HEK293T (cell line): ENCODE results near the gene ABCG8.

Experiments used
- CTCF ChIA-PET: fragments of 350-600 bp; formaldehyde crosslinking; extraction: SDS; loops from one replicate; lab custom pipeline; 2021; ENCODE audit warnings: antibody characterized with exemption, inconsistent platforms; lab: Yijun Ruan, JAX
- POLR2A ChIA-PET: fragments of 350-600 bp; formaldehyde crosslinking; extraction: SDS; loops from one replicate; lab custom pipeline; 2020; ENCODE audit warnings: antibody characterized with exemption, inconsistent platforms; lab: Yijun Ruan, JAX
- DNase-seq: peaks from one replicate; pipeline ENCODE4 v3.0.0; 2012; ENCODE audit warnings: mixed read lengths; ENCODE audit errors: extremely low spot score
- ARNT ChIP-seq: fragments of 450-650 bp; IDR thresholded peaks from 2 replicates; pipeline ENCODE4 v1.6.1; 2017; ENCODE audit warnings: mild to moderate bottlenecking
- BHLHE40 ChIP-seq: fragments of 450-650 bp; IDR thresholded peaks from 2 replicates; pipeline ENCODE4 v1.6.1; 2016; ENCODE audit warnings: mild to moderate bottlenecking, moderate library complexity, borderline replicate concordance
- CTBP1 ChIP-seq: fragments of 450-650 bp; IDR thresholded peaks from 2 replicates; pipeline ENCODE4 v1.6.1; 2016; ENCODE audit warnings: borderline replicate concordance
- ELF4 ChIP-seq: fragments of 450-650 bp; IDR thresholded peaks from 2 replicates; pipeline ENCODE4 v1.6.1; 2017; ENCODE audit warnings: antibody characterized with exemption
- FOXA1 ChIP-seq: fragments of 450-650 bp; IDR thresholded peaks from 2 replicates; pipeline ENCODE4 v1.6.1; 2016; ENCODE audit warnings: mild to moderate bottlenecking
- FOXK2 ChIP-seq: fragments of 450-650 bp; IDR thresholded peaks from 2 replicates; pipeline ENCODE4 v1.6.1; 2016; ENCODE audit warnings: mild to moderate bottlenecking
- FOXM1 ChIP-seq: fragments of 450-650 bp; IDR thresholded peaks from 2 replicates; pipeline ENCODE4 v1.6.1; 2017; ENCODE audit warnings: mild to moderate bottlenecking, borderline replicate concordance
- HDGF ChIP-seq: fragments of 450-650 bp; IDR thresholded peaks from 2 replicates; pipeline ENCODE4 v1.6.1; 2017; ENCODE audit warnings: antibody characterized with exemption, borderline replicate concordance
- L3MBTL2 ChIP-seq: fragments of 450-650 bp; conservative IDR thresholded peaks from 2 replicates; pipeline ENCODE4 v1.6.1; 2016; ENCODE audit warnings: mild to moderate bottlenecking
- LEF1 ChIP-seq: fragments of 450-650 bp; IDR thresholded peaks from 2 replicates; pipeline ENCODE4 v1.6.1; 2017; ENCODE audit warnings: mild to moderate bottlenecking, borderline replicate concordance
- NFRKB ChIP-seq: fragments of 450-650 bp; IDR thresholded peaks from 2 replicates; pipeline ENCODE4 v1.6.1; 2016; ENCODE audit warnings: mild to moderate bottlenecking, moderate library complexity
- SP1 ChIP-seq: fragments of 450-650 bp; IDR thresholded peaks from 2 replicates; pipeline ENCODE4 v1.6.1; 2017
- SUZ12 ChIP-seq: fragments of 450-650 bp; IDR thresholded peaks from 2 replicates; pipeline ENCODE4 v1.6.1; 2016; ENCODE audit warnings: mild to moderate bottlenecking
- TARDBP ChIP-seq: fragments of 450-650 bp; IDR thresholded peaks from 2 replicates; pipeline ENCODE4 v1.6.1; 2016
- ZNF384 ChIP-seq: fragments of 450-650 bp; IDR thresholded peaks from 2 replicates; pipeline ENCODE4 v1.6.1; 2016
- TF ChIP-seq, protein P1 (sequence below): fragments of 450-650 bp; IDR thresholded peaks from 2 replicates; pipeline ENCODE4 v1.6.1; 2016

The ABCG8 gene

DNA sequence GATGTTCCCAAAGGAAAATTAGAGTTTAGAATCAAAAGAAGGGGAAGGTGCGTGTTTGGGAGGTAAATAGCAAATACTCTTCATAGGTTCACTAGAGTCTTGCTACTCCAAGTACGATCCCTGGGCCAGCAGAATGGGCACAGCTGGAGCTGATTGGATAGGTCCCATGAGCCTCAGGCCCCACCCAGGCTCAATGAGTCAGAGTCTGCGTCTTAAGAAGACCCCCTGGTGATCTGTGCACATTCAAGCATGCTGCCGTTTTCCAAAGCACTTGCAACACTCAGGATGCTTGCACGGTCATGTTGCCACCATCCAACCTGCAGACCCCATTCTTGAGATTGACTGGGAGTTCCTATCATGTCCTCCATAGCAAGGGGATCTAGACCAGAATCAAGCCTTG is 40.5 kb downstream of the ABCG8 start:
- no peak for TF ChIP-seq ARNT
- TF ChIP-seq FOXA1, result no peak
- TF ChIP-seq FOXK2, result no peak
- no peak for TF ChIP-seq ZNF384
- no peak for TF ChIP-seq NFRKB
- TF ChIP-seq ELF4, result no peak
- no peak for TF ChIP-seq LEF1
- TF ChIP-seq FOXM1, result no peak
- no peak for TF ChIP-seq SUZ12
- no peak for TF ChIP-seq BHLHE40
- TF ChIP-seq SP1, result no peak
- TF ChIP-seq TARDBP, result no peak
- TF ChIP-seq, protein P1, sequence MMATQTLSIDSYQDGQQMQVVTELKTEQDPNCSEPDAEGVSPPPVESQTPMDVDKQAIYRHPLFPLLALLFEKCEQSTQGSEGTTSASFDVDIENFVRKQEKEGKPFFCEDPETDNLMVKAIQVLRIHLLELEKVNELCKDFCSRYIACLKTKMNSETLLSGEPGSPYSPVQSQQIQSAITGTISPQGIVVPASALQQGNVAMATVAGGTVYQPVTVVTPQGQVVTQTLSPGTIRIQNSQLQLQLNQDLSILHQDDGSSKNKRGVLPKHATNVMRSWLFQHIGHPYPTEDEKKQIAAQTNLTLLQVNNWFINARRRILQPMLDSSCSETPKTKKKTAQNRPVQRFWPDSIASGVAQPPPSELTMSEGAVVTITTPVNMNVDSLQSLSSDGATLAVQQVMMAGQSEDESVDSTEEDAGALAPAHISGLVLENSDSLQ, result no peak
- no peak for TF ChIP-seq L3MBTL2
- TF ChIP-seq HDGF, result no peak
- CTCF ChIA-PET, result no interaction called here
- DNase-seq, result no peak
- POLR2A ChIA-PET, result no interaction called here

DNA sequence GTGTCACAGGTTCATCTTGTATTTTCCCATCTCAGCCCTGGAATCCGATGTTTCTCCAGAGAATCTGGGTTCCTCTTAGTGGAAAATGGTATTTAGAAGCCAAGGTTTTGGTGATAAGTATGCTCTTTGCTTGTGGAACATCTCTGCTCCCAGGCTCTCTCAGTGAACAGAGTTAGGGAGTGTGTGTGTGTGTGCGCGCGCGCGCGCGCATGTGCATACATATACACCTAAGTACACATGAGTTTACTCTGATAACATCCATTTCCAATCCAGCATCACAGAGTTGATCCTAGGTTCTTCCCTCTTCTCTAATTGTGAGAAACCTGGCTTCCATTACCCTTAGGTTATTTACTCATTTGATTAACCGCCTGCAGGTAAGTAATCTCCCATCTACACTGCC is 41.7 kb downstream of the ABCG8 start:
- no peak for DNase-seq
- CTCF ChIA-PET, result no interaction called here
- POLR2A ChIA-PET, result no interaction called here
- TF ChIP-seq FOXM1, result no peak
- TF ChIP-seq LEF1, result no peak
- TF ChIP-seq SUZ12, result no peak
- no peak for TF ChIP-seq NFRKB
- no peak for TF ChIP-seq FOXA1
- TF ChIP-seq L3MBTL2, result no peak
- no peak for TF ChIP-seq ZNF384
- TF ChIP-seq BHLHE40, result no peak
- no peak for TF ChIP-seq ELF4
- TF ChIP-seq FOXK2, result no peak
- TF ChIP-seq ARNT, result no peak
- no peak for TF ChIP-seq SP1

DNA sequence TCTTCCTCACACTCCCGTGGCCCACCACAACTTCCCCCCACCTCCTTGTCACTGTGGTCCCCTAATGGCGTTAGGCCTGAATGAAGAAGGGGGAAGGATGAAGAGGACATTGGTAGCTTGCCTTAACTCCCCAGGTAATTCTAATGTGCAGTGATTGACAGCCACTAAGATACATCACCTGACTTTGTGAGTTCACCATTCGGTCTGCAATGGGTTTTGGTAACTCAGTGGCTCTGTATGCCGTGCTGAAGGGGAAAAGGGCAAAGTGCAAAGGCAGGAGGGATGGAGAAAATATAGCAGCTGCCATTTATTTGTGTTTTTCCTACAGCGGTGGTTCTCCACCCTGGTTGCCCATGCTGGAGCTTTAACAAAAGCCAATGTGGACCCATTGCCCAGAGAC is 42.2 kb downstream of the ABCG8 start:
- ChIA-PET CTCF (no interaction called here), POLR2A (no interaction called here)
- no peak for TF ChIP-seq ZNF384
- TF ChIP-seq, protein P1, result peak; percentile 40; the same call in 1 of the 2 replicates
- no peak for DNase-seq

DNA sequence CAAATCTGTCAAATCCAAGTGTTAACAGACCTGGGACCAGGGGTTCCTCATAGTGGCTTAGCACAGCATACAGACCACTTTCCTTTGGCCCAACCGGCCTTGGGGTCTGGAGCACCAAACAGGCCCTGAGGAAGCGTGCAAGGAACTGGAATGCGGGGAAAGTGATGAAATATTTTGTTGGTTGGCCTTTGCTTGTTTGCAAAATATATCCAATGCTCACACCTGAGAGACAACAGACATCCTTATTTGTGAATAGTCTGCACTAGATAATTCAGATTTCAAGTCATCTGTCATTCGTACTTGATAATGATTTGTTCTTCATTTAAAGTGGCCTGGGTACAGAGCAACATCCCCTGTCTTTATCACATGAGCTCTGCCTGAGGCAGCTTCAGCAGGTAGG is 43.5 kb downstream of the ABCG8 start:
- ChIA-PET POLR2A (no interaction called here), CTCF (no interaction called here)
- TF ChIP-seq NFRKB (no peak), ELF4 (no peak), FOXM1 (no peak), HDGF (no peak), FOXK2 (no peak), TARDBP (no peak), CTBP1 (no peak), SP1 (no peak), SUZ12 (no peak), BHLHE40 (no peak), LEF1 (no peak), L3MBTL2 (no peak)
- TF ChIP-seq, protein P1, result no peak
- DNase-seq, result no peak

DNA sequence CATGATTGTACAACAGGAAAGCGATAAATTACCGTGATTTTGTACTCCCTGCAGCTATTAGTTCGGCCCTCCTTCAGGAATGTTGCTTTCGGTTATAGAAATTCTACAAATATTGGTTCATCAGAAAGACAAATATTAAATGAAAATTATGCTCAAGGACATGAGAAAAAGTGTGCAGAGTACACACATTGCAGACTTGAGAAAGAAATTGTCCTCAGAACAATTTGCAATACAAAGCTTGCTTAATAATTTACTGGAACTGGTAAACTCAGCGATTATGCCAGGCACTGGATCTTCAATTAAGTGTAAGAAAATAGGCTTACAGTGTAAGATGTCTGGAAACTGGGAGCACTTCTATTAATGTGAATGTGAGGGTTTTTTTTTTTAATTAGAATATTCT is 45.9 kb downstream of the ABCG8 start:
- TF ChIP-seq ELF4 (no peak), ZNF384 (no peak), SUZ12 (no peak), L3MBTL2 (no peak), ARNT (no peak), FOXK2 (no peak), BHLHE40 (no peak), CTBP1 (no peak), FOXM1 (no peak), HDGF (no peak)
- TF ChIP-seq, protein P1, result no peak
- ChIA-PET POLR2A (no interaction called here), CTCF (no interaction called here)
- no peak for DNase-seq

DNA sequence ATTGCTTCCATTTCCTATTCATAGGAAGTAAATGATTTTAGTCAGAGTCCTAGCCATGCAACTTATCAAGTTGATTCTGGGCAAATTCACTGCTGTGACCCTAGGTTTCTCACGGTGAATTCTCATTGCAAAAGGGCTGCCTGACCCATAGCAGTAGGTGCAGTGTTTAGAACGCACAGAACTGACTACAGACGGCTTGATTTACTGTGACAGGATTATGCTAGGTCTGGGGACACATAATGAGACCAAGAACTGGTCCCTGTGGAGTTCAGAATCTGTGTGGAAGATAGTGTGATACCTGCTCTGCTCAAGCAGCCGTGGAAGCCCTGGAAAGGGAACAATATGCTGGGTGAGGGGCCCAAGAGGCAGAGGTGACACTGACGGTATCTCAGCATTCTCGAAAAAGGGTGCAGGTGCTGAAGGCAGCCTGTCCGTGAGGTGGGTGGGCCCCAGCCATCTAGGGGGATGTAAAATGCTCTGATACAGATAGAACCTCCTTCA is 46.4 kb downstream of the ABCG8 start:
- CTCF ChIA-PET, result no interaction called here
- TF ChIP-seq, protein P1, result no peak
- TF ChIP-seq LEF1, result no peak
- no peak for TF ChIP-seq FOXA1
- no peak for TF ChIP-seq HDGF
- no peak for DNase-seq
- POLR2A ChIA-PET, result no interaction called here
